HG03175 (cell line): ENCODE results near the gene ITGAE.

Experiments
- ATAC-seq: cut with Tn5 transposase; IDR thresholded peaks from one replicate; pipeline ENCODE4 v1.9.1; 2021; ENCODE audit warnings: mild to moderate bottlenecking, moderate library complexity; ENCODE audit not compliant: unreplicated experiment

The ITGAE gene

GRCh38 chr17:3695723-3696411 is 105.1 kb downstream of the ITGAE start, which contains the start of gene P2RX5:
TSS of gene P2RX5 (minus strand) at chr17:3696155. CDS start at chr17:3696005, 150 bp downstream.
- ATAC-seq: no peak

GRCh38 chr17:3695129-3695722 is 105.8 kb downstream of the ITGAE start:
- no peak for ATAC-seq

- peak; percentile 50 for ATAC-seq
These were observed 107.2 kb downstream of the ITGAE start for GRCh38 chr17:3693829-3694231.

- no peak for ATAC-seq
These were observed 107.8 kb downstream of the ITGAE start for GRCh38 chr17:3693141-3693540.

- no peak for ATAC-seq
These were observed 108.6 kb downstream of the ITGAE start for GRCh38 chr17:3692346-3692745.

GRCh38 chr17:3691617-3692067 is 109.3 kb downstream of the ITGAE start:
- no peak for ATAC-seq

GRCh38 chr17:3690094-3690715 is 110.8 kb downstream of the ITGAE start:
- no peak for ATAC-seq

- no peak for ATAC-seq
These were observed 111.5 kb downstream of the ITGAE start for GRCh38 chr17:3689262-3690093.

- no peak for ATAC-seq
These were observed 112.1 kb downstream of the ITGAE start for GRCh38 chr17:3688852-3689261.

GRCh38 chr17:3688027-3688553 is 112.9 kb downstream of the ITGAE start:
- ATAC-seq: no peak

GRCh38 chr17:3685174-3685573 is 115.8 kb downstream of the ITGAE start:
- ATAC-seq: no peak

- no peak for ATAC-seq
These were observed 117.9 kb downstream of the ITGAE start for GRCh38 chr17:3683054-3683511.

GRCh38 chr17:3682033-3682432 is 119.0 kb downstream of the ITGAE start:
- ATAC-seq: no peak

- ATAC-seq: no peak
These were observed 119.4 kb downstream of the ITGAE start for GRCh38 chr17:3681565-3681964.

- no peak for ATAC-seq
These were observed 119.9 kb downstream of the ITGAE start for GRCh38 chr17:3681057-3681456.

GRCh38 chr17:3679531-3680126 is 121.4 kb downstream of the ITGAE start:
- no peak for ATAC-seq

GRCh38 chr17:3678821-3679530 is 122.0 kb downstream of the ITGAE start:
- ATAC-seq: no peak

- ATAC-seq: no peak
These were observed 122.7 kb downstream of the ITGAE start for GRCh38 chr17:3678095-3678820.

- ATAC-seq: no peak
These were observed 125.1 kb downstream of the ITGAE start for GRCh38 chr17:3675886-3676285.
